Thoracic aorta (tissue), 2 donors: ENCODE data around the gene ARMC2. TPM values are rescaled to one million over a fixed set of nuclear protein-coding genes. Genes with fewer than 3 reads are reported as not detected.

Experiments
- ATAC-seq: fragments of 150-250 bp; one replicate; pipeline ENCODE4 v1.8.0; 2017; ENCODE audit warnings: low read depth; ENCODE audit not compliant: insufficient number of reproducible peaks, low FRiP score
- DNase-seq: peaks from one replicate; pipeline ENCODE4 v3.0.0-alpha.2; 2020; ENCODE audit warnings: low spot score
- H3K27ac ChIP-seq, 2 donors: fragments of 200-600 bp; sonication (generic); 1 replicate in 1 of 2; 2 replicates in 1 of 2; pipeline ENCODE4 v1.5.1; 2016; ENCODE audit warnings: mild to moderate bottlenecking in 2 of 2, moderate library complexity in 2 of 2
- H3K27me3 ChIP-seq: fragments of 200-600 bp; sonication (generic); replicated peaks from 2 replicates; pipeline ENCODE4 v1.6.0; 2016; ENCODE audit warnings: mild to moderate bottlenecking; ENCODE audit not compliant: insufficient read depth
- H3K36me3 ChIP-seq: fragments of 200-600 bp; sonication (generic); one replicate; pipeline ENCODE4 v1.5.1; 2016
- H3K4me1 ChIP-seq, 2 donors: fragments of 200-600 bp; sonication (generic); 1 replicate in 1 of 2; 2 replicates in 1 of 2; pipeline versions ENCODE4 v1.5.1 to v1.6.0; 2016; ENCODE audit warnings: low read depth in 2 of 2, mild to moderate bottlenecking in 1 of 2; ENCODE audit not compliant: control insufficient read depth in 1 of 2
- H3K4me3 ChIP-seq: fragments of 200-600 bp; sonication (generic); 2 replicates; pipeline ENCODE4 v1.5.1; 2016; ENCODE audit warnings: mild to moderate bottlenecking
- H3K9me3 ChIP-seq: fragments of 200-600 bp; sonication (generic); 2 replicates; pipeline ENCODE4 v1.5.1; 2016
- total RNA-seq, 2 donors: library from RNA; depleted of rRNA; stranded (reverse); fragments of >200 nt; gene quantifications; one replicate each; pipeline versions ENCODE4 v1.1.0 to v1.2.3, GENCODE V29; 2016
- TF ChIP-seq, protein P1 (sequence below): fragments of 200-600 bp; sonication (generic); IDR thresholded peaks from one replicate; pipeline ENCODE4 v1.5.1; 2019; ENCODE audit warnings: antibody characterized with exemption

Gene ARMC2
- total RNA-seq, 2 donors from 2014 or later: 11.5 to 22.5 TPM

DNA sequence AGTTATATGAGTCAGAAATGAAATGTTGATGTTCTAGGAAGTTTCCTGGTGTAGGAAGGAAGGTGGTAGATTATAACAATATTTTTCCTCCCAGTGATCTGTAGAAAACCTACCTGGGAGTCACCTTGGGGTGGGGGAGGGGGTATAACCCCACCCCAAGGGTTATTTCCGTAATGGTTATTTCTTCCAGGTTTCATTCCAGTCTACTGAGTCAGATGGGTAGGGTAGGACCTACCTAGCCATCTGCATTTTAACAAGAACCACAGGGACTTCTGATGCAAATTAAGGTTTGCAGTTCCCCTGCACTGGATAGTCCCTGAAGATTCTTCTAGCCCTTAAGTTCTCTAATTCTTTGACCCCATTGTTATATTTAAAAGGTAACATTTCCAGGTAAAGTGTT is 88.9 kb downstream of the ARMC2 start:
- Histone ChIP-seq H3K4me1 (no peaks in the 10 kb centered on the region), H3K27me3 (no peaks in the 10 kb centered on the region), H3K27ac (no peak overlapping the region), H3K36me3 (no peaks in the 10 kb centered on the region), H3K9me3 (no peaks in the 10 kb centered on the region), H3K4me3 (no peak overlapping the region)
- TF ChIP-seq, protein P1, sequence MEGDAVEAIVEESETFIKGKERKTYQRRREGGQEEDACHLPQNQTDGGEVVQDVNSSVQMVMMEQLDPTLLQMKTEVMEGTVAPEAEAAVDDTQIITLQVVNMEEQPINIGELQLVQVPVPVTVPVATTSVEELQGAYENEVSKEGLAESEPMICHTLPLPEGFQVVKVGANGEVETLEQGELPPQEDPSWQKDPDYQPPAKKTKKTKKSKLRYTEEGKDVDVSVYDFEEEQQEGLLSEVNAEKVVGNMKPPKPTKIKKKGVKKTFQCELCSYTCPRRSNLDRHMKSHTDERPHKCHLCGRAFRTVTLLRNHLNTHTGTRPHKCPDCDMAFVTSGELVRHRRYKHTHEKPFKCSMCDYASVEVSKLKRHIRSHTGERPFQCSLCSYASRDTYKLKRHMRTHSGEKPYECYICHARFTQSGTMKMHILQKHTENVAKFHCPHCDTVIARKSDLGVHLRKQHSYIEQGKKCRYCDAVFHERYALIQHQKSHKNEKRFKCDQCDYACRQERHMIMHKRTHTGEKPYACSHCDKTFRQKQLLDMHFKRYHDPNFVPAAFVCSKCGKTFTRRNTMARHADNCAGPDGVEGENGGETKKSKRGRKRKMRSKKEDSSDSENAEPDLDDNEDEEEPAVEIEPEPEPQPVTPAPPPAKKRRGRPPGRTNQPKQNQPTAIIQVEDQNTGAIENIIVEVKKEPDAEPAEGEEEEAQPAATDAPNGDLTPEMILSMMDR: no peak
- DNase-seq: no peak
- no peak for ATAC-seq

DNA sequence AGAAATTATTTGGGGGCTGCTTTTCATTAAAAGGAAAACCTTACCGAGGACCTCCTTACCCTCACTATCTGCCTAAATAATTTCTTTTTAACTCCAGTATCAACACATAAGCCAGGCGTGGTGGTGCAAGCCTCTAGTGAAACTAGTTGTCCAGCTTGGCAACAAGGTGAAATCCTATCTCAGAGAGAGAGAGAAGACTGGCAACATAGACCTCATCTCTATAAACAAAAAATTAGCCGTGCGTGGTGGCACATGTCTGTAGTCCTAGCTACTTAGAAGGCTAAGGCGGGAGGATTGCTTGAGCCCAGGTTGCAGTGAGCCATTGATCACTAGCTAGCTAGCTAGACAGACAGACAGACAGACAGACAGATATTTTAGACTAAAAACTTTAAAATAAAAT is 92.5 kb downstream of the ARMC2 start:
- TF ChIP-seq, protein P1: no peak
- Histone ChIP-seq H3K4me1 (peaks cover 0 to 19% of the 10 kb centered on the region in 2 donors), H3K36me3 (no peaks in the 10 kb centered on the region), H3K27ac (no peak overlapping the region), H3K4me3 (no peak overlapping the region), H3K9me3 (no peaks in the 10 kb centered on the region), H3K27me3 (no peaks in the 10 kb centered on the region)
- no peak for ATAC-seq
- no peak for DNase-seq

DNA sequence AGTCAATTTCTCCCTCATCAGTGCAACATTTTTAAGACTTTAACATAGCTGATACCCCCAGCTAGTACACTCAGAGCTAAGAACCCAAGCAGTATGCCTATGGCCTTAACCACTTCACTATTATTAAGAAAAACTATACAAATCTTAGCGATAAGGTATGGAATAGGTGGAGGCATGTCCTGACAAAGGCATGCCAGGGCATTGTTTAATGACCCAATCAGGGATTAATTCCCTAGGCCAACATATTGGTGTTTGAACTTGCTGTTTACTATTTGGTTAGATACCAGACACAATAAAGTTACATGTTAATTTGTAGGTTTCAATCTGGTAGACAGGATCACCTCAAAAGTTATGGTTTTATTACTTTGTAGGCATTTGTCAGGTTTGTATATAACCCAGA is 93.1 kb downstream of the ARMC2 start:
- H3K9me3 ChIP-seq: no peaks in the 10 kb centered on the region
- DNase-seq (no peak), ATAC-seq (no peak)
- H3K4me3 ChIP-seq: no peak overlapping the region
- H3K36me3 ChIP-seq: no peaks in the 10 kb centered on the region
- H3K27me3 ChIP-seq: no peaks in the 10 kb centered on the region
- TF ChIP-seq, protein P1: no peak
- H3K27ac ChIP-seq: no peak overlapping the region
- peaks cover 2 to 25% of the 10 kb centered on the region in 2 donors for H3K4me1 ChIP-seq

DNA sequence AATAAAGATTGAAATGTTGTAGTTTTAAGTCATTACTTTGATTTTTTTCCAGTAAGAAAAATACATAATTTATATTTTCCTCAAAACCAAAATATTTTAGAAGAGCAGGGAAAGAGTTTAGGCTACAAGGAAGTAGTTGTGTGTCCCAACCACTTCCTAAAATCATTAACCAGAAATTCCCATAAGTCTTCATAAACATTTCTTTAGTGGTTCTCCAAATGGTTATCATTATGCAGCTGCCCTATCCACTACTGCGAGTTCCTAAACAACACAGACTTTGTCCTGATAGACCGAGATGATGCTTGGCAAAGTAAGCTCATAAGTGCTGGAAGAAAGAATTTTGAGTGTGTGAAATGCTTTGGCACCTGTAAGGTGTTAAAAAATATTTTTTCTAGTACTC is 93.6 kb downstream of the ARMC2 start:
- Histone ChIP-seq H3K4me3 (no peak overlapping the region), H3K27ac (no peak overlapping the region), H3K4me1 (peaks cover 8 to 30% of the 10 kb centered on the region in 2 donors), H3K9me3 (no peaks in the 10 kb centered on the region), H3K27me3 (no peaks in the 10 kb centered on the region), H3K36me3 (no peaks in the 10 kb centered on the region)
- DNase-seq: no peak
- no peak for ATAC-seq
- TF ChIP-seq, protein P1: no peak

DNA sequence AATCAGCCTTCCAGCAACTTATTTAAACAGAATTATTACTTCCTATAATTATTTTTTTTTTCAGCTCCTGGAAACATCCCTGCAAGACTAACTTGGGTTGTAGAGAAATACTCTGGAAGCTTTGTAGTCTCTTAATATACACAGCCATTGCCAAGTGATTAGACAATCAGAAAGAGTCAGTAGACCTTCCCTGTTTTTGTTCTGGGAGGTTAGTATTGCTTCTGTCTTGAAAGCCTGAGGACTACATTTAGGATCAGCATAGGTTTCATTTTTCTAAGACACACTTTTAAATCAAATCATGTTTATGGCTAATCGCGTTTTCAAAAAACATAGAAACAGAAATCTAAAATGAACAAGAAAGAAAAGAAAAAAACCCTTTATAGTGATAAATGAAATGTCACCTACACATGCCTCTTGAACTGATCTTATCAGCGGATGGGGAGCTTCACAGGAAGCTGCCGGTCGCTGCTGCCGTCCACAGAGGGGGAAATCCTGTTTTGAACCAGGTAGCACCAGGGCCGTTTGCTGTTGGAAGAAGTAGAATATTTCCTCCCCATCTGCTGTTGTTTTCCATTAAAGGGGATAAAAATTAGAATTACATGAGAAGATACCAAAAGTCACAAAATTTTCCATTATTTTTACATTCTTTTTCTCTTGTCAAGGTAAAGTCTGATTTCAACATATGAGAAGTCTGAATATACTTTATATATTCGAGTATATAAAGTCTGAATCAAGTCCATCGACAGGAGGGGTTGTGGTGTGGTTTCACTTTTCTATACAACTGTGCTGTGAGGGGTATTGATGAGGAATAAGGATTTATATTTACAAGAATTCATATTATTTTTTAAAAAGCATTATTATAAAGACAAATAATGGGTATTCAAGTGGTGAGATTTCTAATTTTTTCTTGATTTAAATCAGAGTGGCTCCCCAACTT is 94.6 kb downstream of the ARMC2 start:
- H3K27me3 ChIP-seq: no peaks in the 10 kb centered on the region
- no peak overlapping the region for H3K4me3 ChIP-seq
- TF ChIP-seq, protein P1: no peak
- no peaks in the 10 kb centered on the region for H3K36me3 ChIP-seq
- no peaks in the 10 kb centered on the region for H3K9me3 ChIP-seq
- peaks cover 13 to 40% of the 10 kb centered on the region in 2 donors for H3K4me1 ChIP-seq
- H3K27ac ChIP-seq: no peak overlapping the region
- ATAC-seq (no peak), DNase-seq (no peak)
